PC-3 (cell line): Measurements from ENCODE around the gene WDR83. TPM values are rescaled to one million over a fixed set of nuclear protein-coding genes. Genes with fewer than 3 reads are reported as not detected.

Source experiments
- ATAC-seq: fragments of 200-7000 bp; cut with Tn5 transposase; 2 replicates; pipeline ENCODE4 v1.9.1; 2020; ENCODE audit warnings: mild to moderate bottlenecking, moderate library complexity
- BruUV-seq: library from RNA; stranded (reverse); fragments of 400-500 nt; replicated peaks from 2 replicates; lab custom pipeline; 2021; lab: Mats Ljungman, UMichigan
- CTCF ChIA-PET: fragments of 300-600 bp; sonication (Branson Sonifier 250); formaldehyde crosslinking; loops from one replicate; lab custom pipeline; 2022; ENCODE audit warnings: antibody characterized with exemption; lab: Charles Lee
- POLR2A ChIA-PET: fragments of 300-600 bp; sonication (Branson Sonifier 250); formaldehyde crosslinking; loops from one replicate; lab custom pipeline; 2022; ENCODE audit warnings: antibody characterized with exemption; ENCODE audit not compliant: unreplicated experiment; lab: Charles Lee
- DNase-seq: peaks from one replicate; pipeline ENCODE4 v3.0.0-alpha.2; 2015
- H2AFZ ChIP-seq: fragments of 300-600 bp; sonication (generic); 2 replicates; pipeline ENCODE4 v1.6.0; 2016; ENCODE audit warnings: antibody characterized with exemption, low read length
- H3F3A ChIP-seq: fragments of 300-600 bp; sonication (generic); one replicate; pipeline ENCODE4 v1.6.0; 2017; ENCODE audit warnings: antibody characterized with exemption, low read length, control low read depth, mild to moderate bottlenecking; ENCODE audit not compliant: unreplicated experiment
- H3K27ac ChIP-seq: fragments of 300-600 bp; sonication (generic); 2 replicates; pipeline ENCODE4 v1.5.1; 2016; ENCODE audit warnings: mild to moderate bottlenecking, low read length
- H3K27me3 ChIP-seq: fragments of 300-600 bp; sonication (generic); 2 replicates; pipeline ENCODE4 v1.6.1; 2016; ENCODE audit warnings: low read length, mixed read lengths
- H3K36me3 ChIP-seq: fragments of 300-600 bp; sonication (generic); 2 replicates; pipeline ENCODE4 v1.6.1; 2016; ENCODE audit warnings: low read depth, mixed run types, low read length, mixed read lengths
- H3K4me1 ChIP-seq: fragments of 300-600 bp; sonication (generic); 2 replicates; pipeline ENCODE4 v1.5.1; 2016; ENCODE audit warnings: low read length; ENCODE audit not compliant: insufficient read depth
- H3K4me2 ChIP-seq: fragments of 300-600 bp; sonication (generic); 2 replicates; pipeline ENCODE4 v1.6.0; 2016; ENCODE audit warnings: low read length
- H3K4me3 ChIP-seq: fragments of 300-600 bp; sonication (generic); 2 replicates; pipeline ENCODE4 v1.5.1; 2016; ENCODE audit warnings: mild to moderate bottlenecking, low read length, mixed read lengths
- H3K79me2 ChIP-seq: fragments of 300-600 bp; sonication (generic); 2 replicates; pipeline ENCODE4 v1.6.1; 2017; ENCODE audit warnings: low read length, mixed read lengths
- H3K9ac ChIP-seq: fragments of 300-600 bp; sonication (generic); 2 replicates; pipeline ENCODE4 v1.6.0; 2016; ENCODE audit warnings: mild to moderate bottlenecking, low read length
- H3K9me2 ChIP-seq: fragments of 300-600 bp; sonication (generic); replicated peaks from 2 replicates; pipeline ENCODE4 v1.6.1; 2016; ENCODE audit warnings: mixed run types, low read length, mixed read lengths
- H3K9me3 ChIP-seq: fragments of 300-600 bp; sonication (generic); 2 replicates; pipeline ENCODE4 v1.6.1; 2016; ENCODE audit warnings: low read length, mixed read lengths
- H4K20me1 ChIP-seq: fragments of 300-600 bp; sonication (generic); 2 replicates; pipeline ENCODE4 v1.6.1; 2016; ENCODE audit warnings: low read length, mixed read lengths
- CTCF ChIP-seq: fragments of 300-600 bp; sonication (generic); conservative IDR thresholded peaks from 2 replicates; pipeline ENCODE4 v1.5.1; 2017; ENCODE audit warnings: antibody characterized with exemption, low read depth, mild to moderate bottlenecking, low read length
- EZH2 ChIP-seq: fragments of 300-600 bp; sonication (generic); IDR thresholded peaks from one replicate; pipeline ENCODE4 v1.6.1; 2017; ENCODE audit warnings: antibody characterized with exemption, mild to moderate bottlenecking, low read length; ENCODE audit not compliant: unreplicated experiment
- EZH2phosphoT487 ChIP-seq: fragments of 300-600 bp; sonication (generic); IDR thresholded peaks from 2 replicates; pipeline ENCODE4 v1.6.1; 2018; ENCODE audit warnings: mild to moderate bottlenecking, antibody characterized with exemption, low read length, borderline replicate concordance
- intact Hi-C: fragments of 100-400 bp; cut with micrococcal nuclease; formaldehyde crosslinking; loops from 2 replicates; pipeline ENCODE4 v1.9.0; 2023
- total RNA-seq: library from RNA; depleted of rRNA; stranded (reverse); fragments of >200 nt; gene quantifications from 2 replicates; pipeline ENCODE4 v1.2.3, GENCODE V29; 2014

Gene WDR83
- total RNA-seq, 1 experiment from 2014 or later = 39.5 TPM

- ChIA-PET CTCF (no interaction called here), POLR2A (no interaction called here)
- TF ChIP-seq EZH2 (no peak), CTCF (no peak), EZH2phosphoT487 (no peak)
- no peak overlapping the region for H3K27ac ChIP-seq
- no peaks in the 10 kb centered on the region for H3K9me3 ChIP-seq
- H3K9ac ChIP-seq = no peak overlapping the region
- H4K20me1 ChIP-seq = no peaks in the 10 kb centered on the region
- no peak overlapping the region for H3K4me2 ChIP-seq
- no peaks in the 10 kb centered on the region for H3K36me3 ChIP-seq
- H3K9me2 ChIP-seq = no peaks in the 10 kb centered on the region
- H3K79me2 ChIP-seq = no peaks in the 10 kb centered on the region
- BruUV-seq = no TSS peak
- intact Hi-C loops = no loop called here
- no peak for DNase-seq
- no peak overlapping the region for H2AFZ ChIP-seq
- peaks cover 3% of the 10 kb centered on the region for H3F3A ChIP-seq
- H3K4me3 ChIP-seq = no peak overlapping the region
- no peak for ATAC-seq
- no peaks in the 10 kb centered on the region for H3K27me3 ChIP-seq
- no peaks in the 10 kb centered on the region for H3K4me1 ChIP-seq
Observed at GRCh38 chr19:12638611-12639182, 27.9 kb upstream of the WDR83 start.

GRCh38 chr19:12639901-12640613, 26.6 kb upstream of the WDR83 start:
- H3K9me3 ChIP-seq = no peaks in the 10 kb centered on the region
- H3K9ac ChIP-seq = no peak overlapping the region
- POLR2A ChIA-PET = interaction anchor here (0.6 kb wide), 1 partner anchor 1497 kb away, joined by 3 read pairs; no protein-coding TSS in a partner anchor
- BruUV-seq = no TSS peak
- peak; percentile 83 for TF ChIP-seq CTCF
- TF ChIP-seq EZH2 = no peak
- H3K36me3 ChIP-seq = no peaks in the 10 kb centered on the region
- H4K20me1 ChIP-seq = no peaks in the 10 kb centered on the region
- intact Hi-C loops = no loop called here
- H3K27ac ChIP-seq = no peak overlapping the region
- H3K79me2 ChIP-seq = no peaks in the 10 kb centered on the region
- ATAC-seq (peak; percentile 81), DNase-seq (peak; percentile 64)
- no peak overlapping the region for H3K4me3 ChIP-seq
- H3F3A ChIP-seq = no peaks in the 10 kb centered on the region
- CTCF ChIA-PET = interaction anchor here (0.6 kb wide), 1 partner anchor 29 kb away, joined by 3 read pairs; the partner anchor contains the start of genes ZNF490 and ZNF791
- H3K4me2 ChIP-seq = no peak overlapping the region
- no peaks in the 10 kb centered on the region for H3K9me2 ChIP-seq
- H3K4me1 ChIP-seq = no peaks in the 10 kb centered on the region
- H3K27me3 ChIP-seq = no peaks in the 10 kb centered on the region
- peak overlapping the region; percentile 12; the same call in 1 of the 2 replicates for H2AFZ ChIP-seq

- H3K27me3 ChIP-seq = no peaks in the 10 kb centered on the region
- H3K36me3 ChIP-seq = no peaks in the 10 kb centered on the region
- no peak overlapping the region for H3K4me2 ChIP-seq
- H3F3A ChIP-seq = no peaks in the 10 kb centered on the region
- intact Hi-C loops = no loop called here
- DNase-seq (no peak), ATAC-seq (no peak)
- no peaks in the 10 kb centered on the region for H3K9me2 ChIP-seq
- POLR2A ChIA-PET = no interaction called here
- CTCF ChIA-PET = no interaction called here
- H3K4me1 ChIP-seq = no peaks in the 10 kb centered on the region
- H3K27ac ChIP-seq = no peak overlapping the region
- no peak overlapping the region for H3K4me3 ChIP-seq
- H3K9me3 ChIP-seq = no peaks in the 10 kb centered on the region
- no TSS peak for BruUV-seq
- no peaks in the 10 kb centered on the region for H4K20me1 ChIP-seq
- H2AFZ ChIP-seq = no peak overlapping the region
- no peaks in the 10 kb centered on the region for H3K79me2 ChIP-seq
- H3K9ac ChIP-seq = no peak overlapping the region
- no peak for TF ChIP-seq EZH2phosphoT487
- TF ChIP-seq CTCF = no peak
- no peak for TF ChIP-seq EZH2
Observed at GRCh38 chr19:12641456-12641855, 25.2 kb upstream of the WDR83 start.
